AG08395 (cell line): Measurements from ENCODE around the gene ZNF574.

Source experiments
- DNase-seq: peaks from one replicate; pipeline ENCODE4 v3.0.0; 2012; ENCODE audit warnings: mixed read lengths, low spot score

Gene ZNF574

DNA sequence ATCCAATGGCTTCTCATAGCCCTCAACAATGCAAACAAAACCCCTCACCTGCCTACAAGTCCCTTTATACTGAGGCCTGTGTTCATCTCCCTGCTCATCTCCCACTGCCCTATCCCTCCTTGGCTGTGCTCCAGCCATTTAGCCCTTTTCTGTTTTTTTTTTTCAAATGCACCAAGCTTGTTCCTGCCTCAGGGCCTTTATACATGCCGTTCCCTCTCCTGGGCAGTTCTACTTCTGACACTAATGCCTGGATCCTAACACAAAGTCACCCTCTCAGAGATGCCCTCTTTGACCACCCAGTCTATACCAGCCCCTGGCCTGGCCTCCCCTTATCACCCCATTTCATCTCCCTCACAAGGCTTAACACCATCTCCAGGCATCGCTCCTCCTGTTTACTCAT, 26.9 kb downstream of the ZNF574 start:
- no peak for DNase-seq

- DNase-seq: no peak
These were observed 29.4 kb downstream of the ZNF574 start for GRCh38 chr19:42105368-42105767.

DNA sequence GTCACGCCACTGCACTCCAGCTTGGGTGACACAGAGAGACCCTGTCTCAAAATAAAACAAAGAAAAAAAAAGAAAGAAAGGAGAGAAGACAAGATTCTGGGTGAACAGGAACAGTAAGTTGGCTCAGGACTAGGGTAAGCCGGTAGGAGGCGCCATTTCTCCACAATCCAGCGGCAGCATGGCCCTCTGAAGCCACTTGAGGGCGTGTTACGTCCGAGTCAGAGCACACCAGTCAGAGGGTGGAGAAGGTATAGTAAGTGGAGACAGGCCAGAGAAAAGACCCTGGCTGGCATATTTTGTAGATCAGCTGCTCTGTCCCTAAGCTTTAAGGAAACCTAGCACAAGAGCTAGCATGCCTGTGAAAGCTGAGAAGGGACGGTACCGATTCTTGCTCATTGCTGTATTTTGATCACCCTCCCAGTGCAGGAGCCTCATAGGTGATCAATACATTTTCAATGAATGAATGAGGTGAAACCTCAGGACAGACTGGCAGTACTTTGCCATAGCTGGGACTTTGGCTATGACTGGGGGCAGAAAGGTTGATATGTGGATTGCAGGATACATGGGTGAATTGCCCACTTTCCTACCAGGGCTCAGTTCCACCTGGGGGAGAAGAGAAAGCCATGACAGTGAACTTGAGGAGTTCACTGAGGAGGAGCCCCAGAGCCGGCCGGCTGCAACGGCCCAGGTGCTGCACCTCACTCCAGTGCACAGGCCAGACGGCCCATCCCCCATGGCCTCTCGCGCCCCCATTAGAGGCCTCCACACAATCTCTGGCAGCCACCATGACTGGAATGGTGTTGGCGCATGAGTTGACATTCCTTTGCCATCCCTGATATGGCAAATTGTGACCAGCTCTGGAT, 32.8 kb downstream of the ZNF574 start:
- DNase-seq: peak; percentile 88

DNA sequence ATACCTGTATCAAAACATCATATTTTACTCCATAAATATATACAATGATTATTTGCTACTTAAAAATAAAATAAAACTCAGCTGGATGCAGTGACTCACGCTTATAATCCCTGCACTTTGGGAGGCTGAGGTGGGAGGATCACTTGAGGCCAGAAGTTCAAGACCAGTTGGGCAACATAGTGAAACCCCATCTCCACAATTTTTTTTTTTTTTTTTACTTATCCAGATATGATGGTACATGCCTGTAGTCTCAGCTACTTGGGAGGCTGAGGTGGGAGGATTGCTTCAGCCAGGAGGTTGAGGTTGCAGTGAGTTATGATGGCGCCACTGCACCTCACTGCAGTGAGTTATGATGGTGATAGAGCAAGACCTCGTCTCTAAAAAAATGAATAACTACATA, 33.9 kb downstream of the ZNF574 start:
- DNase-seq: no peak

- DNase-seq: no peak
These were observed 34.7 kb downstream of the ZNF574 start for GRCh38 chr19:42110658-42111057.

DNA sequence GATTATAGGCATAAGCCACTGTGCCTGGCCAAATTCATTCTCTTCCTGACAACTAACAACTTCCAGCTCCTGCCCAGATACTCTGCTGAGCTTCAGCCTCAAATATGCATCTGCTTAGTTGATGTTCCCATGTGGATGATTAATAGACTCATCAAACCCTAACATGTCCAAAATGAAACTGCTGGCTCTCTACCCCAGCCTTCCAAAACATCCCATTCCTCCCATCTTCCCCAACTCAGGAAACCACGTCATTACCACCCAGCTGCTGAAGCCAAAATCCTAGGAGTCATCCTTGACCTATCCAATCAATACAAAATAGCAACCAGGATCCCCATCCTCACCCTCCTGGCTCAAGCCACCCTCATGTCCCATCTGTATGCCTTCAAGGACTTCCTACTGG, 35.4 kb downstream of the ZNF574 start:
- DNase-seq: peak; percentile 63

DNA sequence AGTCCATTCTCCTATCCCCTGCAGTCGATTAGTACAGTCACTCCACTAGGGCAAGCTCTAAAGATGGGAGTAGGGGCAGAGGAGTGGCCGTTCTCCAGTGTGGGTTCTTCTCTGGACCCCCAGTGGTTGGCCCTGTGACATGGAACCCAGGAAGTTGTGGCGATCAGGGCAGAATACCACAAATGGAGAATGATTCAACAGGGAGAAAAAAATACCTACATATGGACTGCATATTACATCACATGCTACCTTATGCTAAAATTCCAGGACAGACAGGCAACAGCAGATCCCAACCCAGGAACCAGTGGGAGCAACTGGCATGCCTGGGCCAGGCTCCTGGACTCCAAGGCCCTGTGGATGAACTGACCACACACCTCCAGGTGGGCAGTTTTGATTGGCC, 35.8 kb downstream of the ZNF574 start:
- DNase-seq: no peak

- peak; percentile 96 for DNase-seq
These were observed 37.8 kb downstream of the ZNF574 start for GRCh38 chr19:42113641-42114348.

GRCh38 chr19:42114412-42114811, 38.4 kb downstream of the ZNF574 start:
- DNase-seq: no peak

- no peak for DNase-seq
These were observed 39.3 kb downstream of the ZNF574 start for GRCh38 chr19:42115219-42115618.

DNA sequence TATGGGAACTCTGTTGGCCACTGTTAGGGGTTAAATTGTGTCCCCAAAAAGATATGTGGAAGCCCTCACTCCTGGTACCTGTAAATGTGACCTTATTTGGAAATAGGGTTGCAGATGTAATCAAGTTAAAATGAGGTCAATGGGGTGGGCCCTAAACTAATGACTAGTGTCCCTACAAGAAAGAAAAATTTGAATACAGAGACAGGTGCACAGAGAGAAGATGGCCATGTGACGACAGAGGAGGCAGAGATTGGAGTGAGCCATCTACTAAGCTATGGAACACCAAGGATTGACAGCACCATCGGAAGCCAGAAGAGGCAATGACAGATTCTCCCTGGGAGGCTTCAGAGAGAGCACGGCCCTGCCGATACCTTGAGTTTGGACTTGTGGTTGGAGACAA, 39.7 kb downstream of the ZNF574 start:
- no peak for DNase-seq

- no peak for DNase-seq
These were observed 40.5 kb downstream of the ZNF574 start for GRCh38 chr19:42116308-42117075.

GRCh38 chr19:42117076-42117475, 41.1 kb downstream of the ZNF574 start:
- DNase-seq: no peak

DNA sequence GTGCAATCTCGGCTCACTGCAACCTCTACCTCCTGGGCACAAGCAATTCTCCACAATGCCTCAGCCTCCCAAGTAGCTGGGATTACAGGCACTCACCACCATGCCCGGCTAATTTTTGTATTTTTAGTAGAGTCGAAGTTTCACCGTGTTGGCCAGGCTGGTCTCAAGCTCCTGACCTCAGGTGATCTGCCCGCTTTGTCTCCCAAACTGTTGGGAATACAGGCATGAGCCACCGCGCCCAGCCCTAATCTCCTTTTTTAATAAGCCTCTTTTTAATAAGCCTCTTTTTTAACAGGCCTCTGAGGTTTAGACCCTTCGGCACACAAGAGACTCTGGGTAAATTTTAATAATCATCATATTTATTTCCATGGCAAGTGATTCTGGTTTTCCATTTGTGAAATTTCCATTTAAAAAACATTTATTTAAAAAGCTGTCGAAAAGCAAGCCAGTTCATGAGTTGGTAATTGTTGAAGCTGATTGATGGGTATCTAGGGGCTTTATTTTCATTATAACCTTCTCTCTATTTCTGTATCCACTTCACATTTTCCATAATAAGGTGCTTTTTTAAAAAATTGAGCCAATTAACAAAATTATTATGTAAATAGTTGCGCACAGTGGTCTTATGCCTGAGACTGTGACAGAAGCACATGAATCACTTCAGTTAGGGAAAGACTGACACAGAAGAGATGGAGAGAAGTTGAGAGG, 44.5 kb downstream of the ZNF574 start:
- DNase-seq: no peak

- DNase-seq: no peak
These were observed 45.2 kb downstream of the ZNF574 start for GRCh38 chr19:42121036-42121621.

- DNase-seq: peak; percentile 88
These were observed 45.7 kb downstream of the ZNF574 start for GRCh38 chr19:42121656-42122069.

DNA sequence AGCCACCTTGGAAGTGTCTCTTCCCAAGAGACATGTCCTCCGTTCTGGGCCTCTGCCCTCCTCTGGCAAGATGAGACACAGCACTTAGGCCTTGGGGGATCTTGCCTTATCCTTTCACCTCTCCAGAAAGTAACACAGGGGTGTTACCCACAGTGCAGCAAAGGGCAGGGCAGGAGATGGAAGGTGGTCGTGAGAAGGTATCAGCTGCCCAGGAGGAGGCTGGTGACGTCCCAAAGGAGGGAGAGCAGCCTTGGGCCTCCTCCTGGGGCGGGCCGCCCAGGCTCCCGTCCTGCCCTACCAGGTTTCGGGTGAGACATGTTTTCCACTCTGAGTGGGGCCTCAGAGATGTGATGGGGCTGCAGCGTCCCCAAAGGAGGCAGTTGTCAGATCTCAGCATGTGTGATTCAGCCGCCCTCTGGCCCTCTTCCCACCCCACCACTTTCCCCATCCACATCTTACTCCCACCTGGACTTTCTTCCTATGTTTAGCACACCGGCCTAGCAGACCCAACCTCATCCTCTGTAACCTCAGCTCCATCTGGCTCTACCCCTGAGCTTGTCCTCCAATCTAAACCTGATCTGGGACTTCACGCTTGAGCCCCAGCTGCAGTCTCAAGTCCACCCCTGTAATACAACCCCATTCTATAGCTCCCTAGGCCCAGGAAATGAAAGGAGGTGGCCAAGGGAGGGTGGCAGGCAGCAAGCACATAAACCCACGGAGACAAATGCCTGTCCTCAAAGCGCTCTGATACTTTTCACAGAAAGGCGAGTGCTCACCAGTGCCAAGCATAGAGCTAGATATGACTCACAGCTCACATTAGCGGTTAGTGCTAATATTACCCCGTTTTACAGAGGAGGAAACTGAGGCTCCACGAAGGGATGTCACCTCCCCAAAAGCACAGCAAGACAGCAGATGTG, 47.0 kb downstream of the ZNF574 start:
- peak; percentile 42 for DNase-seq

- DNase-seq: no peak
These were observed 47.8 kb downstream of the ZNF574 start for GRCh38 chr19:42123765-42124164.

DNA sequence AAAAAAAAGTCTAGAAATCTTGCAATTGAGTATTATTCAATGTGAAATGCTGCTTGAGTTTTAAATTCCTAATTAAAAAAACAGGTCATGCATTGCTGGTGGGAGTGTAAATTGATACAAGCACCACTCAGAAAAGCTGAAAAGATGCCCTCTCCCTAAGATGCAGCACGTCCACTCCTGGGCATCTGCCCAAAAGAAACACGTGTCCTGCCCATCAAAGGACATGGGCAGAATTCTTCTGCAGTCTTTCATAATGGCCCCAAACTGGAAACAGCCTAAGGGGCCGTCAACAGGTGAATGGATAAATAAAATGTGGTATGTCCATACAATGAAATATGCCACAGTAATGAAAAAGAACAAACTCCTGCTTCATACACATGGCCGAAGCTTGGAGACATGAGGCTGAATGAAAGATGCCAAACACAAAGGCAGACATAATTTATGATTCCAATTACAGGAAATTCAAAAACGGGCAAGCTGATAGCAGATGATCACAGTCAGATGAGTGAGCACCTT, 48.5 kb downstream of the ZNF574 start:
- no peak for DNase-seq

- DNase-seq: no peak
These were observed 49.6 kb downstream of the ZNF574 start for GRCh38 chr19:42125536-42125935.
